HG02798 (cell line): Measurements from ENCODE around the gene KIAA1217.

ENCODE experiments used
- ATAC-seq: cut with Tn5 transposase; IDR thresholded peaks from one replicate; pipeline ENCODE4 v1.9.1; 2021; ENCODE audit warnings: mild to moderate bottlenecking; ENCODE audit not compliant: unreplicated experiment, poor library complexity

KIAA1217 gene

DNA sequence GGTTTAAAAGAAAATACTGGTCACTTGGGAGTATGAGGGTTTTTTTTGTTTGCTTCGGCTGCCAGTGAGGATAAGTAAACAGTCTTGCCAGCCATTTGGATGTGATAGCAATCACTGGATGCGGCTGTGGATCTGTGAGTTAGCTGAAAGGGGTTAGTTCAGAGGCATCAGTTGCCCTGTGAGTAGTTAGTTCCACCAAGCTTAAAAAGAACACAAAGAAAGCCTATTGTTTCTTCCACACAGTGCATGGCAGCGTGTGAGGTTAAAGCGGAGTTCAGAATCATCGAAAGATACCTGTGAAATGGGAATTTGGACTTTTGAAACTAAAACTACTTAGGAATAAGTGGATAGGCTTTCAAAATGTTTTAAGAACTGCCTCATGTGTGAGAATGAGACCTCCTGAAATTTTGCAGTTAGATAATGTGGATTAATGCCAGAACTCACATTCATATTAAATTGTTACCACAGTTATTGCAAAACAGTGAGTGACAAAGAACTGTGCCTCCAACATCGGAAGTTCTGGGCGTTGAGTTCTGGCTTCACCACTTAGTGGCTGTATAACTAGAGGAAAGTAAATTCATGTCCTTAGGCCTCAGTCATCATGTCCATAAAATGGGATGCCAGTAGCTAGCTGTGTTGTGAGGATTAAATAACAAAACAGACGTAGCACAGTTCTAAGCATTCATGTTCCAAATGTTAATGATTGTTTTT lies 31.3 kb downstream of the KIAA1217 start:
- no peak for ATAC-seq

DNA sequence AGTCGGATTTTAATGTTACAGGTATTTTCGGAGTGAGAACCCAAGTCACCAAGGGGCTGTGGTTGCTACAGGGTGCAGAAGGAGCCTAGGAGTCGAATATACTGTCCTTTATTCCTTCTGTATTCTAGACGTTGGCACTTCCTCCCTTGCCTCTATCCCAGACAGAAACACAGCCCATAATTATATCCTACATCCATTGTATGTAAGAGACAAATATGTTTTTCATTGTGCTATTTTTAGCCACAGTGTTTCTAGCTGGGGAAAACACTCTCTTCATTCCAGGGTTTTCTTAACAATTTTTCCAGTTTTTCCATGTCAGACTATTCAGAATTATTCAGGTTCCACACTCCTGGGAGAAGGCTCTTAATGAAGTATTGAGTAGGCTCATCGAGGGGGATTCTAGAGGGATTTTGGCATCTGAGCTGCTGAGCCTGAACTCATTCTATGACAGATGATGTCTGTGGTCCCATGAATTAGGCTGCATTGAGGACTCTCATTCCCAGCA lies 32.6 kb downstream of the KIAA1217 start:
- ATAC-seq = no peak

DNA sequence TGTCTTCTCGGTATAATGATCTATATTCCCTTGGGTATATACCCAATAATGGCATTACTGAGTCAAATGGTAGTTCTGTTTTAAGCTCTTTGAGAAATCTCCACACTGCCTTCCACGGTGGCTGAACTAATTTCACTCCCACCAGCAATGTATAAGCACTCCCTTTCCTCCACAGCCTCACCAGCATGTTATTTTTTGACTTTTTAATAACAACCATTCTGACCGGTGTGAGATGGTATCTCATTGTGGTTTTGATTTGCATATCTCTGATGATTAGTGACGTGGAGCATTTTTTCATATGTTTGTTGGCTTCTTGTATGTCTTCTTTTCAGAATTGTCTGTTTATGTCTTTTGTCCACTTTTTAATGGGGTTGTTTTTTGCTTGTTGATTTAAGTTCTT lies 33.6 kb downstream of the KIAA1217 start:
- no peak for ATAC-seq

DNA sequence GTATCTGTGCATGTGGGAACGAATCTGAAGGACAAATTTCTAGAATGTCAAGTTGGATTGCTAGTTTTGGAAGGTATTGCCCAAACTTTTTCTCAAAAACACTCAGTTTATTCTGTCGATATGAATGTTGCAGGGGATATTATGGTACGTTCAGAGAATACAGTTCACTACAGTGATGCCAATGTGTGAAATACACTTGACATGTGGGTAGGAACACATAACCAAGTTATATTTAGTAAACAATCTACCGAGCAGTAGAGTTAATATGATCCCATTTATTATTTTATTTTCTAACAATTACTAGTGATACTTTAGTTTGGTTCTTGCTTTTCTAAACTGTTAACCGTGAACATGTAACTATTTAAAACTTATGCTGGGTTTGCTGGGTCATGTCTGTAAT lies 37.4 kb downstream of the KIAA1217 start:
- ATAC-seq = no peak

DNA sequence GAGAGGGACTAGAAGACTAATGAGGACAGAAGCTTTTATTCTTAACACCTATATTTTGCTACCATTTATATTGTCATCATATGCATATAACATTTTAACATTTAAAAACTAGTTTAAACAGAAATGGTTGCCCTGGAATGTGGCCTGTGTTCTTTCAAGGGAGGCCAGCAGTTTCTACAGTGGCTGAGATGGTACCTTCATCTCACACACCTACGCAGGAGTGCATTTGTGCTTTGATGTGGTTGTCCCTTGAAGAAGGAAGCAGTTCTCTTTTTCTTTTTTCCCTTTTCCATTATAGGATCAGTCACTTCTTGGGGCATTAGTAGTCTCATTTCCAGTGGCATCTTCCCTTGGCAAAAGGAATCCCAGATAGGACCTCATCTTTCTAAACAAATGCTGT lies 38.9 kb downstream of the KIAA1217 start:
- no peak for ATAC-seq

DNA sequence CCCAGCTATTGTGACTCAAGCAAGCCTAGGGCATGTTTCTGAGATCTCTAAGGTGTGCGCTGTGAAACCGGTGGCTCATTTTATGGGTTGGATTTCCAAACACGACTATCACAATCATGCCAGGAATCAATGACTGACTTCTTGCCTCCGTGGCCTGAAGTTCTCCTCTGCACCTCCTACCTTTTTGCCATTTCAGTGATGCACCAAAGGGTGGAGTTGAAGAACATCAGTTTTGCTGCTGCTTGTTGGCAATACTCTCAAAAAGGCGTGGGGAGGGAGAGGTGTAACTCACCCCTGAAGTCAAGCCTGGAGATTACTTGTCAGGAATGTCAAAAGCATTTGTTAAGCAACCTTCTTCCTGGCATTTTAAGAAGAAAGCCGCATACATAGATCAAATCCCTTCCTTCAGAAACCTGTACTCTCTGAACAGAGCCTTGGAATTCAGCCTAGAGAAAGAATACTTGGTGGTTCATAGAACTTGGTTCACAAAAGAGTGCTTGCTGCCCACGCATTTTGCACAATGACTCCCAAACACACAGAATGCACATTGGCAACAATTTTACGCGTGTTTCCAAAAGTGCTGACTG lies 41.0 kb downstream of the KIAA1217 start:
- ATAC-seq = no peak

DNA sequence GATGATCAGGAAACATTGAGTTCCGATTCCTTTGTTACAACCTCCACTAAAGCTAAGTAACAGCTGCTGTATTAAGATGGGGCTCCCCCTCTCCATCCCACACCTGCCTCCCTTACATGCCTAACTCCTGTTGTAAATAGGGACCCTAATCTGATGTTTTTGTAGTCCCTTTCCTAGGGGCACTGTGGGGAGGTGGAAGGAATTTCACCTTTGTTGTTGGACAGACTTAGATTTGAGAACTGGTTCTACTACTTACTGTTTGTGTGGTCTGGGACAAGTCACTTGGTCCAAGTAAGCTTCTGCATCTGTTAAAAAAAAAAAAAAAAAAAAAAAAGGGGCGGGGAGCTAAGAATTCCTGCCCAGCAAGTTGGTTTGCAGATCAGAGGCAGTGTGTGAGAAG lies 42.6 kb downstream of the KIAA1217 start:
- no peak for ATAC-seq

DNA sequence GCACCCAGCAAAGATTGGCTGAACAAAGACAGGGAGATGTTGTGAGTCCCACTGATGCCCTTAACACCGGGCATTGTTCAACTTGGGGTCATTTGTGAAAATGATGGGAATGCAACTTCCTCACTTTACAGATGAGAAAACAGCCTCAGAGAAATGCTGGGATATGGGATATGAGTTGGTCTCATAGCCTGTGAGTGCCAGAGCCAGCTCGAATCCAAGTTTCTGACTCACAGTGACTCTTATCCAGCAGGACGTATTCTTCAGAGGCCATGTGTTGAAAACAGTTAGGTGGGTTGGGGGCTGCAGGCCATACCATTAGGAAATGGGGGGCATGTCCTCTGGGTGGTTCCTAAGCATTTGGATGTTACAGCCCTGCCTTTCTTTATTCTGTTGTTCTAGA lies 45.2 kb downstream of the KIAA1217 start:
- ATAC-seq = no peak

DNA sequence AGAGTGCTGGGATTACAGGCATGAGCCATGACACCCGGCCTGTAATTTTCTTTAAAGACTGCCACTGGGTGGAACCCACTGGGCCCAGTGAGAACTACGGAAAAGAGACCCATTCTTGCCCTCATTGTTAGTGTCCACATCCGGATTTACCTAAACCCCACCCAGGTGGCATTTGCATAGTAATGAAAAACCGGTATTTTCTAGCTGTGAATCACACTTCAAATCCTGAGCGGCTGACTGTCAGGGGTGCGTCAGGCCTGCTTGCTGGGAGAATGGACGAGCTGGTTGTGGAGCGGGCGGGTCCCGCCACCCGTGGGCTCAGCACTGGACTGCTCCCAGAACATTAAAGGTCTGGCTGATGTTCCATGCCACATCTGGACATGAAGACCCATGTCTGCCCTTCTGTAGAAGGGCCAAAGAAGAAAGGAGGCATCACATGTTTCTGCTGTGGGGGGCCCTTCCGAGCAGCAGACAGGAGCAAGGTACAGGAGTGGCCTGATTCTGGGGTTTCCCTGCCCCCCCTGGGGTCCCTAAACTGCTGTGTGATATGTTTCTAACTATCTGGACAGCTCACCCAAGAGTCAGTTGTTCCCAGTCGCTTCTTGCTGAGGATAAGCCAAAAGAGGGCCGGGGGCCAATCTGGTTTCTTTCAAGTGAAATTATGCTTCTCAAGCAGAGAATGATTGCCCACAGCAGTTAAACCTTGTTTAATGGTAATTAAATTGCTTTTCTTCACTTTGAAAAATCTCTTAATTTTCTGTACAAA lies 46.4 kb downstream of the KIAA1217 start:
- no peak for ATAC-seq

DNA sequence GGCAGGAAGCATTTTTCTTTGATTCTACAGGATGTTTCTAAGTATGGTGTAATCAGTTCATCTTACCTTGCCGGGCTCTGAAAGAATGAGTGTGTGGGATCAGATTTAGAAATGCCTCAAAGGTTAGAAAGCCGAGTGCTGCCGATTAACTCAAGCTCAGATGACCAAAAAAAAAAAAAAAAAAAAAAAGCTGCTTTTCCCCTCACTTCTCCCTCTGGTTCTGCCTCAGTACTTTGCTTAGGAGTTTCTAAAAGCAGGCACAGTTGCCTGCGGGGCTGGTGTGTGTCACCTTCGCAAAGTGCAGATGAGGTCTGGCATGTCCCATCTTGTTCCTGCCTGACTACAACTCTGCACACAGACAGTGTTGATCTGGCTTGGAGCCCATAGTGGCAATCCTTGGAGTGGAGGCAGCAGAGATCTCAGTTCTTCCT lies 47.0 kb downstream of the KIAA1217 start:
- ATAC-seq = no peak

DNA sequence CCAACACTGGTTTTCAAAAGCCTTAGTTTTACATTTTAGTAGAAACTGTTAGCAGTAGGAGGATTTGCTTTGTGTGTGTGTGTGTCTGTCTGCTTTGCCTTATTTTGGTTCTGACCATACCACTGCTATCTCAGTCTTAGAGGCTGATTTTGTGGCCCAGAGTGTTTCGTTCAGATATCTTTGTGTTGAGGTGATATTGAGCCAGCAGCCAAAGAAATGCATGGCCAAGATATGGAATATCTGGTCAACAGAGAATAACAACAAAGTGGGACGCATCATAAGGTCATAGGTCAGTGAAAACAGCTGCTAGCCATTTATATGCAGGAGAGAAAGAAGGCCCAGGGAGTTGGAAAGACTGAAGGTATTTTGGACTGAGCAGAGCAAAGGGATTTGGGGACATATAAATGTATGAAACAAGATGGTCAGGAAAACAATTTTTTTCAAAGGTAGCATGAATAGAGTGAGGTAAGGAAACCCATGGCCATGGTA lies 47.7 kb downstream of the KIAA1217 start:
- ATAC-seq = no peak

DNA sequence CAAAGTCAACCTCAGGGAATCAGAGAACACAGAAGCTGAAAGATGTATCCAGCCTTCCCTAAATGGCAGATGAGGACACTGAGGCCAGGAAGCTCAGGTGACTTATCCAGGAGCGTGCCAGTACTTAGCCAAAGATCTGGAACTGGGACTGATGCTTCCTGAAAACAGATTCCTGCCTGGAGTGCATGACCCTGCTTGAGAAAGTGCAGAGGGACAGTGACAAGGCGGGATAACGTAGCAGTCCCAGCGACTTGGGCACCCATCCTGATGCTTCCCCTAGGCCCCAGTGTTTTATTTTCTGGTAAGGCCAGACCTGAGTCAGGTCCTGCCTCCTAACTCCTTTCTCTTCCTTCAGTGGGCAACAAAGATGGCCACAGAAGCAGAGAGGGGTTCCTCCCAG lies 48.6 kb downstream of the KIAA1217 start:
- no peak for ATAC-seq

DNA sequence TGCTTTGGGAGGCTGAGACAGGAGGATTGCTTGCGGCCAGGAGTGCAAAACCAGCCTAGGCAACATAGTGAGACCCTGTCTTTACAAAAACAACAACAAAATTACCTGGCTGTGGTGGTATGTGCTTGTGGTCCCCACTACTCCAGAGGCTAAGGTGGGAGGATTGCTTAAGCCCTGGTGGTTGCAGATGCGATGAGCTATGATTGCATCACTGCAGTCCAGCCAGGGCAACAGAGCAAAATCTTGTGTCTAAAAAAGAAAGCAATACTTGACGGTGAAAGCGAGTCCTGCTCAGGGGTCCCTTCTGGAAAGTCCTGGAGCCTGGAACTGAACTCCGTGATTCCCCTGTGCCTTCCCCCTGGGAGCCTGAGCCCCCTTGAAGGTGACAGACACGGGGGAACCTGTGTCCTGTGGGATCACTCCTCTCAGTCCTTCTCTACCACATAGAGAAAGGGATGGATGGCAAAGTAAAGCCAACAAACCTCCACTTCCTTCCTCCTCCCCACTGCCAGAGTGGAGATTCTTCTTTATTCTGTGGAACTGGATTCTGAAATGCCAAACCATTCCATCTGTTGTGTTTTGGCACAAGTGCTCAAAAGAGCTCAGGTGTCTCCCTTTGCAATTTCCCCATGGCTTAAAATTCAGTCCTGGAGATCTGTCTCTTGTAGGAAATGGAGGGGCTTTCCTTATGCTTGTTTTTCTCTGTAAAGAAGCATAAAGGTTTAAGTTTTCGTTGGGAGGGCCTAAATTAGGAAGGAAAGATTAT lies 50.6 kb downstream of the KIAA1217 start:
- no peak for ATAC-seq

DNA sequence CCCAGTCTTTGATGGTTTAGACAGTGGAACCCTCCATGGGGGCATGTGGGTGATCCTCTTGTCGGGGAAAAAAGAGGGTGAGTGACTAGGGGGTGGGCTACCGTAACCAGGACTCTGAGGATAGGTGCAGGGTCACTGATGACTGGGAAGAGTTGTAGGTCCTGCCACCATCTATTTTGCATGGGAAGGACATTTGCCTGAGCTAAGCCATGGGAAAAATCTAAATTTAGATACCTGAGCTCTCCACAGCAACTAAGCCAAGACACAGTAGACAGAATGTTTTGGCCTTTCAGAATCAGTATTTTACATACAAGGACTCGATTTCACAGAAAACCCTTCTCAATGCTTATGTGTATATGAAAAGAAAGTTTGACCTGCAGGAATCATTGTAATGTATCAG lies 52.7 kb downstream of the KIAA1217 start:
- ATAC-seq = no peak

DNA sequence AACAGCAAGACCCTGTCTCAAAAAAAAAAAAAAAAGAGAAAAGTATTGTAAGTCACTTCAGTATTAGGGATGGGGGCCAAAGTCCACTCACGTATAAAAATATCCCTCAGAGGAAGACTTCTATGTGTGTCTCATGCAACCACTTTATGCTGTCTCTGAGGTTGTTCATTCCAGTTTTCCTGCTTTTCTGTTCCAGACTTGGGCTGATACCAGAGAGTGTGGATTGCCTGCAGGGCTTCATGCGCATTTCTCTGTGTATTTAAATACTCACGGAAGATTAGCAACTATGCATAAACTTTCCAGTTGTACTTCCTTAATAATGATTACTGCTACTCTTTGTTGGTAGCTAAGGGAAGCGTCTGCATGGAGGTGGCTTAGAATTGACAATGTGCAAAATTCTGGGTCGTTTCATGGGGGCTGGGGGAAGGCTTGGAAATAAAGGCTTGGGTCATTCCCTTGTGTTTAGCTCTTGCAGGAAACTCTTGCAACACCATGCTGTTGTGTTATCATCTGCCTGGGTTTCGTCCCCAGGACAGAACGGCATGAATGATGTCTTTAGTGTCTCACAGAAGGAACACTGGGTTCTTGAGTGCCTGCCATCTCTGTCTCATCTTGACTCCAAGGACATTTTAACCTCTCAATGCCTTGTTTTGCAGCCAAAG lies 54.1 kb downstream of the KIAA1217 start:
- ATAC-seq = no peak

DNA sequence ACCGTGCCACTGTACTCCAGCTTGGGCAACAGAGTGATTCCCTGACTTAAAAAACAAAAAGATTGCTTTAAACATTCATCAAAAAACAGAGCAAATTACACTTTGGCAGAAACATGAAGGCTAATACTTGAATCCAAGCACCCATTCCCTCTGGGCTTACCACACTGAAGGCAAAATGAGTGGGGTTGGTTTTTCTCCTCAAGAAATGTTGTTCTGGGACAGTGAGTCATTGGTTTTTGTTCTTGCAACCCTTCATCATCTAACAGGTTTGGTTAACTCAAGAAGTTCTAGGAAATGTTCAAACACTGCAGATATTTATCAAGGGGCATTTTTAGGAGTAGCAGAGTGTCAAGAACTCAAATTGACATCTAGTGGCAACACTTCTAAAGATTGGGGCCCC lies 60.5 kb downstream of the KIAA1217 start:
- ATAC-seq = no peak

DNA sequence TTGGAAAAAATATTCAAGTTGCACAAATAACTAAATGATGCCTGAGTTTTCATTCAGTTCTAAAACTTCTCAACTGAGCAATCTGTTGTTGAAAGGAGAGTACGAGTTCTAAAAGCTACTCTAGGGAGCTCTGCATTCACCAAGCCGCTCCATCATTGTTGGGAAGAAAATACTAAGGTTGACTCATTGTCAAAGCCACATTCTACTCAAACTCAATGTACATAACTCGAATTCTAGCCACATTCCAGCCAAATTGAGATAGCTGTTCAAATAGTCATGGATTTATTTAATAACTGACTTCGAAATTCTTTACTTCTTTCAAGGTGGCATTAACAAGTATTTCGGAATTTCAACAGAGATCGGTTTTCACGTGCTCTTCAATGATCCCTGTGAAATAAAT lies 63.4 kb downstream of the KIAA1217 start:
- no peak for ATAC-seq

DNA sequence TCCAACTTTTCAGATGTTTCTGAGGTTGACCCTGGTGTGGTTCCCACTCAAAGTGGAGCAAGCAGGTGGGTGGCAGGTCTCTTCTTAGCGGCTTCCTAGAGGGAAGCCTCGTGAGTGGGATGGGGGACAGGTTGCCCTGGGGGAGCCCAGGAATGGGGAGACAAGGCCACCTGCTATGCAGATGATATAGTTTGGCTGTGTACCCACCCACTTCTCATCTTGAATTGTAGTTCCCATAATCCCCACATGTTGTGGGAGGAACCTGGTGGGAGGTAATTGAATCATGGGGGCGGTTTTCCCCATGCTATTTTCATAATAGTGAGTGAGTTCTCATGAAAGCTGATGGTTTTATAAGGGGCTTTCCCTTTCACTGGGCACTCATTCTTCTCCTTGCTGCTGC lies 68.3 kb downstream of the KIAA1217 start:
- no peak for ATAC-seq

DNA sequence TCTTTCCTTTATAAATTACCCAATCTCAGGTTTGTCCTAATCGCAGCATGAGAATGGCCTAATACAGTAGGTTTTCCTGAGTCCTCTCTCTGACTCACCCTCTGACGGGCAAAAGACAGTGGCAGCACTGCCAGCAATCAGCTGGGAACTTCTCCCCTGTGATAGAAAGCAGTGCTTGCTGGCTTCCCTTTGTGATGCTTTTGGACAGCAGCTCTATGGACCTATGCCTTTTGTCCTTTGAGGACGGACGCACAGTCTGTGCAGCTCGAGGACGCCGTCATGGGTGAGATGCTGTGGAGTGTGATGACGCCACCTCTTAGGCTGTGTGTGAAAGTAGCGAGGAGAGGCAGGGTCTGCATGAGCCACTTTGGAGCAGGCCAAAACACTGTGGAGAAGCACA lies 68.8 kb downstream of the KIAA1217 start:
- no peak for ATAC-seq
